Natural killer cell (primary cell): Measurements from ENCODE around the gene OLFM2. TPM values are rescaled to one million over a fixed set of nuclear protein-coding genes. Genes with fewer than 3 reads are reported as not detected.

Experiments
- ATAC-seq, 3 donors: fragments of 150-1000 bp in 2 of 3; fragments of 200-7000 bp in 1 of 3; cut with Tn5 transposase; 1 replicate in 1 of 3; 2 replicates in 2 of 3; pipeline ENCODE4 v1.10.0; 2021; ENCODE audit warnings: mild to moderate bottlenecking in 2 of 3, moderate library complexity in 2 of 3
- DNase-seq, 2 donors: peaks; one replicate each; pipeline versions ENCODE4 v3.0.0 to v3.0.0-alpha.2; 2013 to 2021; ENCODE audit warnings: mixed read lengths in 1 of 2
- H3K27ac ChIP-seq: one replicate; pipeline ENCODE4 v1.5.1; 2013; ENCODE audit warnings: mild to moderate bottlenecking, low read length
- H3K27me3 ChIP-seq: one replicate; pipeline ENCODE4 v1.6.1; 2013; ENCODE audit warnings: low read length; ENCODE audit not compliant: control insufficient read depth, insufficient read depth
- H3K36me3 ChIP-seq: one replicate; pipeline ENCODE4 v1.6.1; 2013; ENCODE audit warnings: low read length; ENCODE audit not compliant: control insufficient read depth, insufficient read depth
- H3K4me1 ChIP-seq: one replicate; pipeline ENCODE4 v1.6.1; 2013; ENCODE audit warnings: low read length; ENCODE audit not compliant: control insufficient read depth, insufficient read depth
- H3K4me3 ChIP-seq: one replicate; pipeline ENCODE4 v1.5.1; 2013; ENCODE audit warnings: low read length
- H3K9me3 ChIP-seq: one replicate; pipeline ENCODE4 v1.6.1; 2013; ENCODE audit warnings: low read length; ENCODE audit not compliant: control insufficient read depth, insufficient read depth
- H3K27ac Mint-ChIP-seq, 2 donors: one replicate each; pipeline ENCODE4 v1.8.0; 2022; ENCODE audit warnings: mild to moderate bottlenecking in 2 of 2, mixed read lengths in 2 of 2, moderate library complexity in 1 of 2
- H3K27me3 Mint-ChIP-seq, 2 donors: one replicate each; pipeline ENCODE4 v1.8.0; 2022; ENCODE audit warnings: low read depth in 2 of 2, mixed read lengths in 2 of 2
- H3K36me3 Mint-ChIP-seq: one replicate; pipeline ENCODE4 v1.8.0; 2022; ENCODE audit warnings: mixed read lengths
- H3K4me1 Mint-ChIP-seq, 2 donors: one replicate each; pipeline ENCODE4 v1.8.0; 2022; ENCODE audit warnings: mixed read lengths in 2 of 2
- H3K4me3 Mint-ChIP-seq: one replicate; pipeline ENCODE4 v1.8.0; 2022; ENCODE audit warnings: mild to moderate bottlenecking, moderate library complexity, mixed read lengths
- H3K9me3 Mint-ChIP-seq, 2 donors: one replicate each; pipeline ENCODE4 v1.8.0; 2022; ENCODE audit warnings: mixed read lengths in 2 of 2
- CTCF ChIP-seq: fragments of 200-600 bp; IDR thresholded peaks from one replicate; pipeline ENCODE4 v1.8.0; 2022; ENCODE audit warnings: antibody characterized with exemption
- WGBS: methylation state at CpG from one replicate; pipeline ENCODE4 v1.1.7; 2013; ENCODE audit warnings: missing lambda C conversion rate; ENCODE audit not compliant: insufficient coverage; 5-methylcytosine and 5-hydroxymethylcytosine counted together
- intact Hi-C: fragments of 100-400 bp; cut with micrococcal nuclease; formaldehyde crosslinking; loops from one replicate; pipeline ENCODE4 v1.14.2; 2022
- total RNA-seq, 4 donors: library from RNA; stranded (reverse); fragments of 120-200 nt in 1 of 4; gene quantifications; one replicate each; pipeline versions ENCODE4 v1.2.3 to v1.2.4, GENCODE V29; 2013 to 2022

OLFM2 gene
- total RNA-seq: 1 to 10 TPM; 1.5 to 3.3 (median 2.0) TPM
- 1.8 TPM for total RNA-seq (2013)

GRCh38 chr19:9936326-9937000 lies at the start of gene OLFM2:
OLFM2 (minus strand) TSS chr19:9936515; CDS start chr19:9936366, 149 bp downstream.
- Mint-ChIP-seq H3K9me3 (no peaks in the 10 kb centered on the region), H3K27ac (peak within 1 kb of the TSS in 1 of 2 donors; percentile 38), H3K4me1 (peaks cover 16 to 27% of the 10 kb centered on the region in 2 donors), H3K4me3 (peak within 1 kb of the TSS; percentile 72), H3K36me3 (no peaks in the 10 kb centered on the region), H3K27me3 (peaks cover 43 to 54% of the 10 kb centered on the region in 2 donors)
- no peak for ATAC-seq
- Histone ChIP-seq H3K4me1 (peaks cover 24% of the 10 kb centered on the region), H3K27ac (no peak within 1 kb of the TSS), H3K9me3 (no peaks in the 10 kb centered on the region), H3K27me3 (peaks cover 30% of the 10 kb centered on the region), H3K4me3 (no peak within 1 kb of the TSS), H3K36me3 (no peaks in the 10 kb centered on the region)
- intact Hi-C loops: no loop called here
- 2% methylated on average over 43 of the region's 62 CpGs for WGBS
- peak in 1 of 2 donors; percentile 42 for DNase-seq
- TF ChIP-seq CTCF: no peak

- WGBS: 96% methylated on average over 5 of the region's 8 CpGs
These were observed 45.3 kb upstream of the OLFM2 start for GRCh38 chr19:9981406-9982260.

GRCh38 chr19:9972103-9972502 lies 35.8 kb upstream of the OLFM2 start:
- 86% methylated on average over 6 of the region's 6 CpGs for WGBS
- no peak for DNase-seq
- no peaks in the 10 kb centered on the region for H3K36me3 ChIP-seq
- H3K4me3 Mint-ChIP-seq: no peak overlapping the region
- peaks cover 7 to 17% of the 10 kb centered on the region in 2 donors for H3K27me3 Mint-ChIP-seq
- no peak for TF ChIP-seq CTCF
- H3K36me3 Mint-ChIP-seq: no peaks in the 10 kb centered on the region
- intact Hi-C loops: no loop called here
- no peaks in the 10 kb centered on the region for H3K27me3 ChIP-seq
- peaks cover 9 to 13% of the 10 kb centered on the region in 2 donors for H3K4me1 Mint-ChIP-seq
- H3K9me3 Mint-ChIP-seq: no peaks in the 10 kb centered on the region
- H3K27ac Mint-ChIP-seq: no peak overlapping the region
- no peak overlapping the region for H3K27ac ChIP-seq
- no peaks in the 10 kb centered on the region for H3K9me3 ChIP-seq
- H3K4me1 ChIP-seq: peaks cover 4% of the 10 kb centered on the region
- no peak overlapping the region for H3K4me3 ChIP-seq
- no peak for ATAC-seq

More at GRCh38 chr19:9981406-9982260, 45.3 kb upstream of the OLFM2 start:
- no peaks in the 10 kb centered on the region for H3K36me3 ChIP-seq
- no peaks in the 10 kb centered on the region for H3K27me3 ChIP-seq
- ATAC-seq: peak in 1 of 3 donors; percentile 38
- no peak for TF ChIP-seq CTCF
- no peak overlapping the region for H3K27ac ChIP-seq
- Mint-ChIP-seq H3K27ac (no peak overlapping the region), H3K27me3 (peaks cover 0 to 3% of the 10 kb centered on the region in 2 donors), H3K4me1 (no peaks in the 10 kb centered on the region), H3K9me3 (no peaks in the 10 kb centered on the region), H3K36me3 (no peaks in the 10 kb centered on the region), H3K4me3 (no peak overlapping the region)
- intact Hi-C loops: no loop called here
- no peaks in the 10 kb centered on the region for H3K4me1 ChIP-seq
- H3K9me3 ChIP-seq: no peaks in the 10 kb centered on the region
- no peak for DNase-seq
- H3K4me3 ChIP-seq: no peak overlapping the region
